Right lobe of liver (tissue), 4 donors: ENCODE results near the gene ACOX3.

Experiments
- POLR2A ChIP-seq: fragments of 450-650 bp; IDR thresholded peaks from one replicate; pipeline ENCODE4 v1.6.1; 2017; ENCODE audit warnings: antibody characterized with exemption, mild to moderate bottlenecking
- TF ChIP-seq, protein P1 (sequence below), 4 donors: fragments of 200-600 bp in 3 of 4; fragments of 450-650 bp in 1 of 4; IDR thresholded peaks; one replicate each; pipeline versions ENCODE4 v1.5.1 to v1.8.0; 2016 to 2022; ENCODE audit warnings: antibody characterized with exemption in 4 of 4, mild to moderate bottlenecking in 2 of 4
- donor health status: DM: no; HTN: no; CAD: no.
- donor health status: DM: no; HTN: no; CAD: no.
- donor health status: DM: no; HTN: yes; CAD: no.

DNA sequence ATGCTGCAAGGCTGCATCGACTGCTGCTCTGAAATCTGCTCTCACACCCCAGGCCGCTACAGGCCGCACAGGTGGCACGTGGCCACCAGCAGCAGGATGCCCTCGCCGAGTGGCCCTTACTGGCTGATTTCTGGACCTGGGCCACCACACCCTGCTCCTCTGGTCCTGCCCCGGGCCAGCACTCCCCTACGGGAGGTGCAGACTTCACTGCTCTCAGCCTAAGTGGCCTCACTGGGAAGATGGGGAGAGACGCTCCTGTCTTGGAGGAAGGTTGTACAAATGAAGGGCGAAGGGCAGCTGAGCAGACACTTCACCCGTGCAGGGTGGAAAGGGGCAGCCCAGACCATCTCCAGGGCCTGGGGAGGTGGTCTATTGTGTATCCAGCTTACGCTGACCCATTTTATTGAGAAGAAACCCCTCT lies 72.5 kb downstream of the ACOX3 start:
- TF ChIP-seq, protein P1, sequence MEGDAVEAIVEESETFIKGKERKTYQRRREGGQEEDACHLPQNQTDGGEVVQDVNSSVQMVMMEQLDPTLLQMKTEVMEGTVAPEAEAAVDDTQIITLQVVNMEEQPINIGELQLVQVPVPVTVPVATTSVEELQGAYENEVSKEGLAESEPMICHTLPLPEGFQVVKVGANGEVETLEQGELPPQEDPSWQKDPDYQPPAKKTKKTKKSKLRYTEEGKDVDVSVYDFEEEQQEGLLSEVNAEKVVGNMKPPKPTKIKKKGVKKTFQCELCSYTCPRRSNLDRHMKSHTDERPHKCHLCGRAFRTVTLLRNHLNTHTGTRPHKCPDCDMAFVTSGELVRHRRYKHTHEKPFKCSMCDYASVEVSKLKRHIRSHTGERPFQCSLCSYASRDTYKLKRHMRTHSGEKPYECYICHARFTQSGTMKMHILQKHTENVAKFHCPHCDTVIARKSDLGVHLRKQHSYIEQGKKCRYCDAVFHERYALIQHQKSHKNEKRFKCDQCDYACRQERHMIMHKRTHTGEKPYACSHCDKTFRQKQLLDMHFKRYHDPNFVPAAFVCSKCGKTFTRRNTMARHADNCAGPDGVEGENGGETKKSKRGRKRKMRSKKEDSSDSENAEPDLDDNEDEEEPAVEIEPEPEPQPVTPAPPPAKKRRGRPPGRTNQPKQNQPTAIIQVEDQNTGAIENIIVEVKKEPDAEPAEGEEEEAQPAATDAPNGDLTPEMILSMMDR (IDR thresholded peaks at IDR 0.05), result no peak
- no peak for TF ChIP-seq POLR2A
